ENCODE data around the gene RSBN1L.

RSBN1L gene

GRCh38 chr7:77806425-77806824, 110.2 kb downstream of the RSBN1L start:
- DNase-seq (ENCODE audit: low read depth), result no peak

DNA sequence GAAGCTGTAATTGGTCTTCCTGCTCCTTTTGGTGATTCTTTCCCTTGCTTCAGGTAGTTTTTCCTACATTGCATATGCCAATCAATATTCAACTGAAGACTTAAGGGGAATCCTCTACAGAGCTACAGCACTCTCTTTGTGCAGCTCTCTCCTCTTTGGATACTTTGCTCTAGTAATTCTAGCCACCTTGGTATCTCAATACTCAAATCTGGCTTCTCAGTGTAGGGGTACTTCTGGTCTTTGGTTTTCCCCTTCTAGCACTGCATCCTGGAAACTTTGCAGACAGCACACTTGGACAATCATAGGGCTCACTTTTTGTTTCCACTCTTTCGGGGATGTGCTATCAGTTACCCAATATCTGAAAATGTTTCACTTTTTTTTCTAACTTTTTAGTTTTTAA, 112.3 kb downstream of the RSBN1L start:
- no peak for DNase-seq (ENCODE audit: low read depth)

DNA sequence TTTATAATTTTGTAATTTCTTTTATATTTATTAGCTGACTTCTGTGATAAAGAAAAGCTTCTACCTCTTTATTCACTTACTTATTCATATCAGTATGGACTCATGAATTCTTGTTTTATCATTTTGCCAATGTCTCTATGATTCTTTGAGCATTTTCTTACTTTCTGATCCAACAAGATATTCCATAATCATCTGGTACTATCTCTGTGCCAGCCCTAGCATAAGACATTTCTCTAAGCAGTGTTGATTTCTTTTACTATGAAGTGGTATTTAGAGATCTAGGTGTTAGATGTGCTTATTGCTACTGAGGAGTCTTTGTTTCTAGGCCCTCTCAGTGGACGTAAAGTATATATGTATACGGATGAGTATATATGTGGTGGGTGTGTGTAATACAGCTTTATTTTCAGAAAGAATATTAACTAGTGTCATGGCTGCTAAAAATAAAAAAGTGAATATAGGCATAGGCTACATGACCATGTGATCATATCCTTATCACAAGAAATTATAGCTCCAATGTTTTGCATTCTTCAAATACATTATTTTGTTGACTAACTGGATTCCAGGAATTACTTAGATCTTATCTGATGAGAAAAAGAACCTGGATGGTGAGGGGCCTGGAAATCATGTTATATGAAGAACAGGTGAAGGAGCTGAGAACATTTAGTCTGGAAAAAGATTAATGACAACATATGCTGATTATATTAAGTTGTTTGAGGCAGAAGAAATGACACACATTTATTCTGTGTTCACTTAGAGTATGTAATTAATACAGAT, 115.4 kb downstream of the RSBN1L start:
- peak; percentile 36 for DNase-seq (ENCODE audit: low read depth)

DNA sequence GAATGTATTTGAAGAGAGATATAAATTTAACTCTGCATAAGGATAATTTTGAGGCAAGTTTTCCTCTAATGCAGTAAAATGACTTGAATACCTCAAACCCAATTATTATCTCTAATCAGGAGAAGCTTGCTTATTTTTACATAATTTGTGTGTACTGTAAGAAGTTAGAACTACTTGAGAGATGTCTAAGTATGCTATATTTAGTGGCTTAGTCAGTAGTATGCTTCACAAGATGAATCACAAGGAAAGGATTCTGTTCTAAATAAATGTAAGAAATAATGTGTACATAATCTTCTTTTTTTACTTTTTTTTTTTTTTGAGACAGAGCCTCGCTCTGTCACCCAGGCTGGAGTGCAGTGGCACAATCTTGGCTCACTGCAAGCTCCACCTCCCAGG, 116.0 kb downstream of the RSBN1L start:
- DNase-seq (ENCODE audit: low read depth), result peak; percentile 87

DNA sequence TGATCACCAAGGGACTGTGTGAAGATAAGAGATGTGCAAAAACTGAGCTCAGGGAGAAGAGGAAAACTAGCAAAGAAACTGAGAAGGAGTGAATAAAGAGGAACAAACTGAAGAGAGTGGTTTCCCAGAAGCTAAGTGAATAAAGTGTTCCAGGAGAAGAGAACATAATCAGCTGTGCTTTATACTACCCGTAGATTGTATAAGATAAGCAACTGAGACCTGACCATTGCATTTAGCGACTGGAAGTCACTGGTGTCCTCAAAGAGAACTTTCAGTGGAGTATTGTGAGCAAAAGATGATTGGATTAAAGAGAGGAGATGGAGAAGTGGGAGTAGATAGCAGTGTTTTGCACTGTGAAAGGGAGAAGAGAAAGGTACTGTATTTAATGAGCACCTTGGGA, 116.9 kb downstream of the RSBN1L start:
- DNase-seq (ENCODE audit: low read depth), result no peak

DNA sequence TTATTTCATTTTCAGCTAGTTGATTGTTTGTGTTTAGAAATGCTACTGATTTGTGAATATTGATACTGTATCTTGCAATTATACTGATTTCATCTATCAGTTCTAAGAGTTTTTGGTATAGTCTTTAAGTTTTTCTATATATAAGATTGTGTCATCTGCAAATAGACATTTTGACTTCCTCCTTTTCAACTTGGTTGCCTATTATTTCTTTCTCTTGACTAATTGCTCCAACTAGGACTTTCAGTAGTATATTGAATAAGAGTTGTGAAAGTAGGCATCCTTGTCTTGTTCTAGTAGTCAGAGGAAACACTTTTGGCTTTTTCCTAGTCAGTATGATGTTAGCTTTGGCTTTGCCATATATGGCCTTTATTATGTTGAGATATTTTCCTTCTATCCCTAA, 122.8 kb downstream of the RSBN1L start:
- no peak for DNase-seq (ENCODE audit: low read depth)

- DNase-seq (ENCODE audit: low read depth), result no peak
These were observed 124.7 kb downstream of the RSBN1L start for GRCh38 chr7:77820967-77821366.

- DNase-seq (ENCODE audit: low read depth), result no peak
These were observed 126.0 kb downstream of the RSBN1L start for GRCh38 chr7:77822269-77822668.

- DNase-seq (ENCODE audit: low read depth), result no peak
These were observed 127.5 kb downstream of the RSBN1L start for GRCh38 chr7:77823787-77824186.

GRCh38 chr7:77824636-77825035, 128.4 kb downstream of the RSBN1L start:
- no peak for DNase-seq (ENCODE audit: low read depth)

DNA sequence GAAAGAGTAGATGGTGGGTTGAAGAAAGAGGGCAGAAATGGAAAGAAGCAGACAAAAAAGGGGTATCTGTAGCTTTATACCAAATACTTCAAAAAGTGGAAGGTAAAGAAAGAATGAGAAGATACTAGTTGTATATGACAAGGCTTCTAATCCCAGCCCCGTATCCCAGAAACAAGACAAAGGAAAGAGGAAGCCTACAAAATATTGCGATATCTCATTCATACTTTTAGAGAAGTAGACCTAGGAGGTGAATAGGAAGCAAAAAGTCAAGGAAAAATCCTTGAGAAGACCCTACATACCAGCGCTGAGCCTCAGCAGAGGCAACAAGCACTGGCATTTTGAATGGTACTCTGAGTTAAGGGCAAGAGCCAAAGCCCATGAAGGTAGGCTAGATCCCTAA, 128.9 kb downstream of the RSBN1L start:
- no peak for DNase-seq (ENCODE audit: low read depth)

- no peak for DNase-seq (ENCODE audit: low read depth)
These were observed 130.0 kb downstream of the RSBN1L start for GRCh38 chr7:77826300-77826699.

DNA sequence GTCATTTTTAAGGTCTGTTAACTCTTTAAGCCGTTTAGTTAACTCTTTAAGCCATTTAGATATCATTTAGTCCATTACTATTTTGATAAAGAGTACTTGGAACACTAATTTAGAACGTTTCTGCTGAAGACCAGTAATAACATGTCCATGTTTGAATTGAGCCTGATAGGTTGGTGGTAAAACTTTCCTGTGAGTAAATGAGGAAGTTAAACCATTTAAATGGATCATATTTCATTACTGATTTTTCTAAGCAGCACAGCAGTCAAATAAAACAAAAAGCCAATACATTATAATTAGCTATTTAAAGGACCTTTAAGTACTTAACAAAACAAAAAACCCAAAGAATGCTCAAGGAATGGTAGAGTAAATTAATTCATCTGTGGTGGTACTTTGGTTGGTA, 131.7 kb downstream of the RSBN1L start:
- no peak for DNase-seq (ENCODE audit: low read depth)

- no peak for DNase-seq (ENCODE audit: low read depth)
These were observed 134.5 kb downstream of the RSBN1L start for GRCh38 chr7:77830649-77831355.

GRCh38 chr7:77831481-77831880, 135.2 kb downstream of the RSBN1L start:
- no peak for DNase-seq (ENCODE audit: low read depth)

DNA sequence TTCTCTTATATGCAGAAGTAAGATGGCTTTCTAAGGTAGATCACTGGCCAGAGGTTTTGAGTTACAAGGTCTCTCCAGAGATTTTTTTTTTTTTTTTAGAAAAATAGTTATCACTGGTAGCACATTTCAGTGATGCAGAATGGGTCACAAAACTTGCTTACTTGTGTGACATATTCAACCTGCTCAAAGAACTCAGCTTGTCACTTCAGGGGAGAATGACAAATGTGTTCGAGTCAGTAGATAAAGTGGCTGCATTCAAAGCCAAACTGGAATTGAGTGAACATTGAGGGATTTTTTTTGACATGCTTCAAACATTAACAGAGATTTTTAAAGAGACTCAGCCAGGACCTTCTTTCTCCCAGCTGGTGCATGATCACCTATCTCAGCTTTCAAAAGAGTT, 135.7 kb downstream of the RSBN1L start:
- no peak for DNase-seq (ENCODE audit: low read depth)
